ENCODE measurements around the gene PTDSS2. TPM values are rescaled to one million over a fixed set of nuclear protein-coding genes. Genes with fewer than 3 reads are reported as not detected.

Gene PTDSS2
- total and polyA plus RNA-seq, 9 of the 15 experiments (the other 6 are each of a cell fraction or from before 2014, with no cell fraction given) = 0.45 to 53.9 (median 17.2) TPM

DNA sequence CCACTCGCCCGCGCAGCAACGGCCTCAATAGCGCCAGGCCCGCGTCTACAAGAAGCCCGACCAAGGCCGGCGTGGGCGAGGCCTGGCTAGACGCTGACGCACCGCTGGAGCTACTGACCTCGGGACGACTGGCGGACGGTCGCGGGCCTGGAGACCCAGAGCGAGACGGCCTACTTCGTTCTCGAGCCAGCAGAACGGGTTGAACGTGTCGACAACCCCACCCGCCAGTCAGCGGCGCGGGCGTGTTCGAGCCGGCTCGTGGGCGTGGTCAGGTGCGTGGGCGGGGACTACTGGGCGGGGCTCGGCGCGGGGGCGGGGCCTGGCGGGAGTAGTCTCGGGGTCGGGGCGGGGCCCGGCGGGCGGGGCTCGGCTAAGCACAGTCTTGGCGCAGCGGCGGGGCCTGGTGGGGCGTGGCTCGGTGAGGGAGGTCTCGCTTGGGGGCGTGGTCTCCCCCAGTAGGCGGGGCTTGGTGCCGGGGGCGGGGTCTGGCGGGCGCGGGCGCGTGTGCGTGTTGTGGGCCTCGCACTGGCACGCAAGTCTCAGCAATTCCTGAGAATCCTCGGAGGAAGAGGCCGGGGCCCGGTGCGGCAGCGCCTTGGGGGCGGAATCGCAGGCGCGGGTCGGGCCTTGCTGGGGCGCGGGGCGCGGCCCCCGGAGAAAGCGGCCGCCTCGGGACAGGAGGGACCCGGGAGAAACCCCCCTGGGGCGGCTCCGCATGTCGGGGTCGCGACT, 57.1 kb downstream of the PTDSS2 start, which contains the start of gene RNH1 (continued):
- TF ChIP-seq NR3C1 (CRISPR knock-in tag; IDR thresholded peaks at IDR 0.05) (0 out of 2 replicates have a peak, but pooled peaks have one; percentile 58), NR2C2 (CRISPR knock-in tag; IDR thresholded peaks at IDR 0.05) (no peak), NR2C2 (tag; IDR thresholded peaks at IDR 0.05) (peak; percentile 48; the same call in 1 of the 2 replicates), NFIC (IDR thresholded peaks at IDR 0.05) (no peak; the same call in 1 of the 2 replicates), NONO (IDR thresholded peaks at IDR 0.05; ENCODE audit: low read depth in 2 of 2, low read length in 1 of 2) (0 out of 4 replicates have a peak, but pooled peaks of 1 of the 2 experiments have one; percentile 22), ZNF695 (CRISPR knock-in tag; IDR thresholded peaks at IDR 0.05) (no peak), OTX1 (CRISPR knock-in tag; IDR thresholded peaks at IDR 0.05) (peak; percentile 91; the same call in 1 of the 2 replicates), NEUROD1 (IDR thresholded peaks at IDR 0.05; ENCODE audit: borderline replicate concordance, low read depth, low read length, partially characterized antibody) (peak; percentile 4), ZNF212 (CRISPR knock-in tag; IDR thresholded peaks at IDR 0.05) (peak; percentile 76; the same call in 1 of the 2 replicates), HMGN3 (IDR thresholded peaks at IDR 0.05; ENCODE audit: borderline replicate concordance, extremely low read depth, insufficient read length, low read depth, low read length) (peak; percentile 7), SRSF9 (IDR thresholded peaks at IDR 0.05; ENCODE audit: borderline replicate concordance, low read depth, low read length) (no peak), RBM17 (IDR thresholded peaks at IDR 0.05; ENCODE audit: borderline replicate concordance, low read depth, low read length) (no peak), MEF2D (tag; conservative IDR thresholded peaks at IDR 0.05; ENCODE audit: low read depth) (no peak), TGIF2 (CRISPR knock-in tag; IDR thresholded peaks at IDR 0.05) (0 out of 2 replicates have a peak, but pooled peaks have one; percentile 48), PCBP1 (IDR thresholded peaks at IDR 0.05; ENCODE audit: low read depth, low read length, poor library complexity, severe bottlenecking) (no peak), XRCC5 (IDR thresholded peaks at IDR 0.05; ENCODE audit: low read depth, low read length) (no peak), FIP1L1 (IDR thresholded peaks at IDR 0.05; ENCODE audit: low read depth, low read length, poor library complexity, severe bottlenecking) (peak; percentile 72), CREB1 (IDR thresholded peaks at IDR 0.05) (no peak), CREB1 (CRISPR knock-in tag; IDR thresholded peaks at IDR 0.05) (peak; percentile 11; the same call in 1 of the 2 replicates), NCOR1 (IDR thresholded peaks at IDR 0.05) (0 out of 2 replicates have a peak, but pooled peaks have one; percentile 10), RB1 (IDR thresholded peaks at IDR 0.05; ENCODE audit: low read depth) (peak; percentile 70), MBD2 (IDR thresholded peaks at IDR 0.05; ENCODE audit: borderline replicate concordance, low read depth) (peak; percentile 67; the same call in 1 of the 2 replicates)
- TF ChIP-seq, protein P1, sequence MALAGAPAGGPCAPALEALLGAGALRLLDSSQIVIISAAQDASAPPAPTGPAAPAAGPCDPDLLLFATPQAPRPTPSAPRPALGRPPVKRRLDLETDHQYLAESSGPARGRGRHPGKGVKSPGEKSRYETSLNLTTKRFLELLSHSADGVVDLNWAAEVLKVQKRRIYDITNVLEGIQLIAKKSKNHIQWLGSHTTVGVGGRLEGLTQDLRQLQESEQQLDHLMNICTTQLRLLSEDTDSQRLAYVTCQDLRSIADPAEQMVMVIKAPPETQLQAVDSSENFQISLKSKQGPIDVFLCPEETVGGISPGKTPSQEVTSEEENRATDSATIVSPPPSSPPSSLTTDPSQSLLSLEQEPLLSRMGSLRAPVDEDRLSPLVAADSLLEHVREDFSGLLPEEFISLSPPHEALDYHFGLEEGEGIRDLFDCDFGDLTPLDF (CRISPR knock-in tag; IDR thresholded peaks at IDR 0.05) = peak; percentile 65; the same call in 1 of the 2 replicates
- TF ChIP-seq, protein P2, sequence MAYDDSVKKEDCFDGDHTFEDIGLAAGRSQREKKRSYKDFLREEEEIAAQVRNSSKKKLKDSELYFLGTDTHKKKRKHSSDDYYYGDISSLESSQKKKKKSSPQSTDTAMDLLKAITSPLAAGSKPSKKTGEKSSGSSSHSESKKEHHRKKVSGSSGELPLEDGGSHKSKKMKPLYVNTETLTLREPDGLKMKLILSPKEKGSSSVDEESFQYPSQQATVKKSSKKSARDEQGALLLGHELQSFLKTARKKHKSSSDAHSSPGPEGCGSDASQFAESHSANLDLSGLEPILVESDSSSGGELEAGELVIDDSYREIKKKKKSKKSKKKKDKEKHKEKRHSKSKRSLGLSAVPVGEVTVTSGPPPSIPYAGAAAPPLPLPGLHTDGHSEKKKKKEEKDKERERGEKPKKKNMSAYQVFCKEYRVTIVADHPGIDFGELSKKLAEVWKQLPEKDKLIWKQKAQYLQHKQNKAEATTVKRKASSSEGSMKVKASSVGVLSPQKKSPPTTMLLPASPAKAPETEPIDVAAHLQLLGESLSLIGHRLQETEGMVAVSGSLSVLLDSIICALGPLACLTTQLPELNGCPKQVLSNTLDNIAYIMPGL (CRISPR knock-in tag; IDR thresholded peaks at IDR 0.05) = 0 out of 2 replicates have a peak, but pooled peaks have one; percentile 53
